GM21390 (cell line): ENCODE measurements around the gene MYO18B.

ENCODE experiments used
- ATAC-seq: cut with Tn5 transposase; IDR thresholded peaks from one replicate; pipeline ENCODE4 v1.9.1; 2021; ENCODE audit not compliant: unreplicated experiment

Gene MYO18B

GRCh38 chr22:25895678-25896077 is 153.7 kb downstream of the MYO18B start:
- ATAC-seq, result no peak

DNA sequence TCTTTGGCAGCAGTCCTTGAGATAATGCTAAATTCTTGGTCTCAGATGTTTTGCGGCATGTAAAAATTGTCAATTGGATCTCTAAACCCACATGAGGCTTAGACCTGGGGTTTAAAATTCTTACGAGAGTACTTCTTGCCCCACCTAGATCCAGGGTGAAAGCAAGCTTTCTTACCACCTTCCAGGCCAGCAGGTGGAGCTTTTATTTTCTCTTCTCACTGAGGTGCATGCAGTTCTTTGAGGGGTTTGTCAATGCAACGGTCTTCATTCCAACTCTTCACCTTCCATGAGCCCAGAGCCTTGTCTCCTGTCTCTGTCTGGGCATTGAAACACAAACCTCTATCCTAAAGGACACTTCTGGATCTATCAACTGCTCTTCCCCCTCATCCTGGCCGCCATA is 154.1 kb downstream of the MYO18B start:
- ATAC-seq, result no peak

- ATAC-seq, result no peak
These were observed 154.6 kb downstream of the MYO18B start for GRCh38 chr22:25896592-25896991.

DNA sequence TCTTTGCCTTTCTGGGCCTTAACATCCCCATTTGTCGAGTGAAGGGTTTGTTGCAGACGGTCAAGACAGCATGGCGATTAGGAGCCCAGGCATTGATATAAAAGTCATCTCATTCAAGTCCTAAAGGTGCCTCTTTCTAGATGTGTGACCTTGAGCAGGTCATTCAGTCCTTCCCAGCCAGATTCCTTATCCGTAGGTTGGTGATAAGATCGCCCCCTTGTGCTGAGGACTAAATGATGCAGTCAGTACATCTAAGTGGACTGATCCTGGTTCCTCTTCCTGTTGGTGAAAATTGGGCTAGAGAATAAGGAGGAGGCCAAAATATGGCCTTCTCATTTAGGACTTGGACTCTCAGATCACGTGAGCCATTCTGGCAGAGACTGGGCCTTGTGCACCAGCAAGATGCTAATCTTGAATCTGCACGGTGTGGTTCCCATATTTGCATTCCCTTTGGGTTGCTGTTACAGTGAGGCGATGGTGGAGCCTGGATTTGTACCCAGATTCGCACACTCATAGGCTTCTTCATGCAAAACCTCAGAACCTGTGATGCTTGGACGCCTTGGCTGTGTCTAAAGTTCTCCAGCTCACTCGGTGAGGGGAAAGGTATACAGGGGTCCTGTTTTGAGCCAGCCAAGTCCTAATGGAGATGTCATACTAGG is 156.8 kb downstream of the MYO18B start:
- no peak for ATAC-seq

GRCh38 chr22:25899566-25899965 is 157.6 kb downstream of the MYO18B start:
- no peak for ATAC-seq

- no peak for ATAC-seq
These were observed 158.4 kb downstream of the MYO18B start for GRCh38 chr22:25900390-25900789.

DNA sequence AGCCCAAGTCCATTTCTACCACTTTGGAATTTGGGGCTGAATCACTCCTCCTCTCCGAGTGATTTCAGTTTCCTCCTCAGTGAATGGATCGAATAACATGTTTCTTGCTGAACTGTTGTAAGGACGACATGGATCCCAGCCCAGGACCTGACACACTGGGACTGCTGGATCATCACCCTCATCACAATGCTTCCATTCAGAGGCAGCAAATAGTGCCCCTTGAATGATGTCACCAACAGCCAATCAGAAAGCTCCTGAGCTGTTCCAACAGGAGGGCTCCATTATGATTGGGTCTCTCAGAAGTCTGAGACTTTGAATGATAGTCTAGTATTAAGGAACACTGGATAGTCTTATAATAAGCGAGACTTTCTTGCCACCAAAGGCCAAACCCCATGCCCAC is 158.9 kb downstream of the MYO18B start:
- no peak for ATAC-seq

- no peak for ATAC-seq
These were observed 160.4 kb downstream of the MYO18B start for GRCh38 chr22:25902402-25902801.

- ATAC-seq, result no peak
These were observed 161.3 kb downstream of the MYO18B start for GRCh38 chr22:25903294-25903693.

DNA sequence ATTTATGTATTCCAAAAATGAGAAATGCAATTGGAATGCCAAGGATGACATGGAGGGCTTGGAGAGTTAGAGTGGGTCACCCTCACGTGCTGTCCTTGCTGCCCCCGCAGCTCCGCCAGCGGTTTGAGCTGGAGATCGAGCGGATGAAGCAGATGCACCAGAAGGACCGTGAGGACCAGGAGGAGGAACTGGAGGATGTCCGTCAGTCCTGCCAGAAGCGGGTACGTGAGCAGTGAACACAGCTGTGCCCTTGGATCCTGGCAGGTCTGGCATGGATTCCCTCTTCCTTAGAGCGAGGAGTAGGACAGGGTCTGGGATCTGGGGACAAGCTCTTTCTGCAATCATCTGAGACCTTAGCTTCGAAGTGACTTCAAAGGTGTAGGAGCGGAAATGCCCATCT is 166.2 kb downstream of the MYO18B start:
- ATAC-seq, result no peak

DNA sequence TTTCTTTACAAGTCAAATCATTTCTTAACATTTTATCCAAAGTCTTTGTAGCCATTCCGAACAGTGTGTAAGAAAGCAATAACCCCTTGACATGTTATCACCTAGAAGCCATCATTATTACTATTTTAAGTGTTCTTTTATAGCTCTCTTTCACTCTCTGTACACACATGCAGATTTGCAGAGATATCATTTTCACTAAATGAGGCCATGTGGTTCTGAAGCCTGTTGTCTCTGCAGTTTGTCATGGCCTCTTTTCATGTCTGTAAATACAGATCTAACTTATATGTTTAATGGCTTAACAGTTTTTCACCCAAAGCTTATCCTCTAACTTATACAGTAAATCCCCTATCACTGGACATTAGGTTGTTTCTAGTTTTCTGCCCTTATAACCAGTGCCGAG is 166.8 kb downstream of the MYO18B start:
- no peak for ATAC-seq

DNA sequence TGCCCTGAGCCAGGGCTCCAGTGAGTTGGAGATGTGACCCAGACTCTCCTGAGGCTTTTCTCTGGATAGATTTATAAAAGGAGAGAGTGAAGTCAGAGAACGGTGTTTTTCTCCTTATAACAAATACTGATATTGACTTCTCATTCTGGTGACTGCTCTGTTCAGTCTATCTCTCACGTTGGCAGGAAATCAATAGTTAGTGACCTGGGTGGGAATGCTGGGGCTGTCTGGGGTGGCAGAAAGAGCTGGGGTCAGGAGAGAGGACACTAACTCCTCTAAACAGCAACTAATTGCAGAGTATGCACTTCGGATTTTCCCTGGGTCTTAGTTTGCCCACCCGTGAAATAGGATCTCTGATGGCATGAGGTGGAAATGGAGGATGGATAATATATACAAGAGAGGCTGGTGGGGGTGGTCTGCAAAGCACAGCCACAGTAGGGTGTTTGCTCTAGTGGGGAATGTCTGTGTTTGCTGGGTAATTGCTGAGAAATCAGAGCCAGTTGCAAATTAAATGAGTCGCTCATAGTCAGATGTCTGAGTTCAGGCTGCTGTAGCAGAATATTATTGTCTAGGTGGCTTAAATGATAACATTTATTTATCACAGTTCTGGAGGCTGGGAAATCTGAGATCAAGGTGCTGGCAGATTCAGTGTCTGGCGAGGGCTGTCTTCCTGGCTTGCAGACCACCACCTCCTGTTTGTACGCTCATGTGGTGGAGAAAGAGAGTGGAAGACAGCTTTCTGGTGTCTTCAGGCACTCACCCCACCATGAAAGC is 167.8 kb downstream of the MYO18B start:
- ATAC-seq, result no peak

- no peak for ATAC-seq
These were observed 169.4 kb downstream of the MYO18B start for GRCh38 chr22:25911243-25911972.

DNA sequence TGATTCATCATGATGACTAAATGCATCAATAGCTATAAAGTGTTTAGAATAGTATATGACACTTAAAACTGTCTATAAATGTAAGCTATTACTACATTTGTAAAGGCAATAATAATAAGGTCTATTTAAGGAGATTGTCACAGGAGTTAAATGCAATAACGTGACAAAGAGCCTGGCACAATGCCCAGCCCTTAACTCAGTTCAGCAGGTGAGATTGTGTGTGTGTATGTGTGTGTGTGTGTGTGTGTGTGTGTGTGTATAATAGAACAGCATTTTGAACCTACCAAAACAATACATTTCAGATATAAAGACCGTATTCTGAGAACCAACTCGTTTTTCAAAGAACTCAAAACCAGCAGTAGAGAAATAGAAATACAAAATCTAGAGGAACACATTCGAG is 177.5 kb downstream of the MYO18B start:
- ATAC-seq, result no peak

GRCh38 chr22:25922141-25922540 is 180.2 kb downstream of the MYO18B start:
- ATAC-seq, result no peak

GRCh38 chr22:25923914-25924313 is 181.9 kb downstream of the MYO18B start:
- ATAC-seq, result no peak

GRCh38 chr22:25928038-25928437 is 186.1 kb downstream of the MYO18B start:
- no peak for ATAC-seq

- ATAC-seq, result no peak
These were observed 187.4 kb downstream of the MYO18B start for GRCh38 chr22:25929321-25929878.

GRCh38 chr22:25930083-25930482 is 188.1 kb downstream of the MYO18B start:
- ATAC-seq, result no peak

- ATAC-seq, result no peak
These were observed 188.9 kb downstream of the MYO18B start for GRCh38 chr22:25930788-25931310.

DNA sequence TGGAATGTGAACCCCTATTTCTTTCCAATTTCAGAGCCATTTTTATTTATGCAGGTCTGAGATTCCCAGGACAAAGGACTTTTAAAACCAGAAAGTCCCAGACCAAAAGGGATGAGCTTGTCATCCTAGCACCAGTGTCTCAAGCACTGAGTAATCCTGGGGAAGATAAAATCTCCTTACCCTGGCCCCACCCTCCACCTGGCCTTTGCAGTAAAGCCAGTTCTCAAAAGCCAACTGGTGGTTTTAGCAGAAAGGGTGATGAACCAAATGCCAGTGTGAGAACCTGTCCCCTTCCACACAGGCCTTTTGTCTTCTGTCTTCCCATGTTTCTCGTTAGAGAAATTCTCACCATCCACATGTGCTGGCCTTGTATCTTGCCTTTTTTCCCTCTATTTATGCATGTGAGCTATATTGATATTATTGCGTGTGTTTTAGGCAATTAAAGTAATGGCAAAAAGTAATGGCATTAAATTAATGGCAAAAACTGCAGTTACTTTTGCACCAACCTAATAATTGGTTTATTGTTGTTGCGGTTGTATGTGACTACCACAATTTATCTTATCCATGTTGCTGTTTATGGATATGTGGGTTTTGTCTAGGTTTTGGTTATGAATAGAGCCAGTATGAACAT is 191.3 kb downstream of the MYO18B start:
- no peak for ATAC-seq
